ENCODE measurements around the gene FOXN1.
"Not testable (repeated sequence)": the region's sequence is repeated elsewhere in the genome, so short reads cannot be mapped to it uniquely, and the experiment has no call there.

Gene FOXN1

GRCh38 chr17:28515518-28515917, 9.4 kb downstream of the FOXN1 start:
- H3K27ac ChIP-seq: no peak overlapping the region
- TF ChIP-seq CTCF (conservative IDR thresholded peaks at IDR 0.05): no peak

GRCh38 chr17:28518132-28518531, 12.0 kb downstream of the FOXN1 start:
- no peak overlapping the region for H3K27ac ChIP-seq
- TF ChIP-seq CTCF (conservative IDR thresholded peaks at IDR 0.05): no peak

- TF ChIP-seq CTCF (conservative IDR thresholded peaks at IDR 0.05): no peak
- H3K27ac ChIP-seq: no peak overlapping the region
Measured at GRCh38 chr17:28518578-28518977, 12.4 kb downstream of the FOXN1 start.

GRCh38 chr17:28519236-28519635, 13.1 kb downstream of the FOXN1 start:
- H3K27ac ChIP-seq: no peak overlapping the region
- no peak for TF ChIP-seq CTCF (conservative IDR thresholded peaks at IDR 0.05)

- H3K27ac ChIP-seq: no peak overlapping the region
- no peak for TF ChIP-seq CTCF (conservative IDR thresholded peaks at IDR 0.05)
Measured at GRCh38 chr17:28520687-28521086, 14.5 kb downstream of the FOXN1 start.

GRCh38 chr17:28521311-28522085, 15.3 kb downstream of the FOXN1 start:
- no peak overlapping the region for H3K27ac ChIP-seq
- no peak for TF ChIP-seq CTCF (conservative IDR thresholded peaks at IDR 0.05)

GRCh38 chr17:28522281-28522680, 16.1 kb downstream of the FOXN1 start:
- H3K27ac ChIP-seq: not testable (repeated sequence)

- no peak overlapping the region; the same call in 1 of the 2 replicates for H3K27ac ChIP-seq
- no peak for TF ChIP-seq CTCF (conservative IDR thresholded peaks at IDR 0.05)
Measured at GRCh38 chr17:28523186-28523585, 17.0 kb downstream of the FOXN1 start.
